Measurements from ENCODE around the gene KNG1.

GRCh38 chr3:186786922-186787321, 69.8 kb downstream of the KNG1 start:
- TF ChIP-seq POLR2AphosphoS5 (IDR thresholded peaks at IDR 0.05; ENCODE audit: low read depth, low read length) (no peak; the same call in 1 of the 2 replicates), TAF1 (IDR thresholded peaks at IDR 0.05; ENCODE audit: borderline replicate concordance, low read depth, low read length) (no peak)
